Neural cell (in vitro differentiated cells): ENCODE measurements around the gene CPVL. TPM values are rescaled to one million over a fixed set of nuclear protein-coding genes. Genes with fewer than 3 reads are reported as not detected.

ENCODE experiments used
- H2AFZ ChIP-seq: fragments of 200-600, 300-800 bp; sonication (generic), shearing (Covaris generic); 2 replicates; pipeline ENCODE4 v1.6.0; 2014; ENCODE audit warnings: low read depth, mild to moderate bottlenecking, antibody characterized with exemption, low read length, moderate library complexity
- H3F3A ChIP-seq: fragments of 200-600 bp; shearing (Covaris generic); 2 replicates; pipeline ENCODE4 v1.6.1; 2016; ENCODE audit warnings: mild to moderate bottlenecking, moderate library complexity, mixed read lengths, antibody characterized with exemption, low read length; ENCODE audit not compliant: insufficient read depth, poor library complexity, severe bottlenecking
- H3K27ac ChIP-seq: fragments of 200-600, 300-800 bp; sonication (generic), shearing (Covaris generic); 2 replicates; pipeline ENCODE4 v1.5.1; 2014; ENCODE audit warnings: mild to moderate bottlenecking, low read length, moderate library complexity
- H3K27me3 ChIP-seq: fragments of 300-800, 200-600 bp; sonication (generic), shearing (Covaris generic); 2 replicates; pipeline ENCODE4 v1.6.0; 2014; ENCODE audit warnings: mild to moderate bottlenecking, low read depth, low read length, moderate library complexity; ENCODE audit not compliant: insufficient read depth
- H3K36me3 ChIP-seq: fragments of 300-800, 200-600 bp; sonication (generic), shearing (Covaris generic); 2 replicates; pipeline ENCODE4 v1.5.1; 2014; ENCODE audit warnings: mild to moderate bottlenecking, antibody characterized with exemption, low read length, moderate library complexity; ENCODE audit not compliant: insufficient read depth
- H3K4me2 ChIP-seq: fragments of 300-800, 200-600 bp; sonication (generic), shearing (Covaris generic); 2 replicates; pipeline ENCODE4 v1.6.0; 2014; ENCODE audit warnings: mild to moderate bottlenecking, low read length
- H3K4me3 ChIP-seq: fragments of 300-800, 200-600 bp; sonication (generic), shearing (Covaris generic); 2 replicates; pipeline ENCODE4 v1.5.1; 2014; ENCODE audit warnings: mild to moderate bottlenecking, low read length, moderate library complexity
- H3K79me2 ChIP-seq: fragments of 200-600 bp; shearing (Covaris generic); replicated peaks from 2 replicates; pipeline ENCODE4 v1.6.0; 2014; ENCODE audit warnings: mild to moderate bottlenecking, low read length, moderate library complexity; ENCODE audit not compliant: insufficient read depth
- H3K9ac ChIP-seq: fragments of 300-800, 200-600 bp; sonication (generic), shearing (Covaris generic); 2 replicates; pipeline ENCODE4 v1.6.1; 2016; ENCODE audit warnings: mild to moderate bottlenecking, low read length, mixed read lengths
- H3K9me2 ChIP-seq: fragments of 200-600 bp; shearing (Covaris generic); 2 replicates; pipeline ENCODE4 v1.6.1; 2016; ENCODE audit warnings: mild to moderate bottlenecking, low read length, mixed read lengths; ENCODE audit not compliant: insufficient read depth
- H3K9me3 ChIP-seq: fragments of 200-600, 300-800 bp; sonication (generic), shearing (Covaris generic); 2 replicates; pipeline ENCODE4 v1.6.1; 2016; ENCODE audit warnings: mild to moderate bottlenecking, mixed run types, low read length, moderate library complexity, mixed read lengths
- H4K20me1 ChIP-seq: fragments of 200-600 bp; shearing (Covaris generic); 2 replicates; pipeline ENCODE4 v1.6.1; 2016; ENCODE audit warnings: mild to moderate bottlenecking, mixed run types; ENCODE audit not compliant: insufficient read depth
- EP300 ChIP-seq: fragments of 450-650 bp; conservative IDR thresholded peaks from 2 replicates; pipeline ENCODE4 v1.6.1; 2014; ENCODE audit warnings: antibody characterized with exemption, mild to moderate bottlenecking, moderate library complexity; ENCODE audit not compliant: poor library complexity, severe bottlenecking
- EZH2 ChIP-seq: fragments of 200-600, 300-800 bp; shearing (Covaris generic), sonication (generic); IDR thresholded peaks from 2 replicates; pipeline ENCODE4 v1.6.1; 2014; ENCODE audit warnings: antibody characterized with exemption, low read length, borderline replicate concordance, mild to moderate bottlenecking; ENCODE audit not compliant: insufficient read depth, poor library complexity, severe bottlenecking
- MXI1 ChIP-seq: fragments of 450-650 bp; conservative IDR thresholded peaks from 2 replicates; pipeline ENCODE4 v1.6.1; 2014; ENCODE audit warnings: antibody characterized with exemption, mild to moderate bottlenecking; ENCODE audit not compliant: poor library complexity, severe bottlenecking
- POLR2AphosphoS5 ChIP-seq: IDR thresholded peaks from 2 replicates; pipeline ENCODE4 v1.6.1; 2012
- RAD21 ChIP-seq: fragments of 450-650 bp; conservative IDR thresholded peaks from 2 replicates; pipeline ENCODE4 v1.6.1; 2014; ENCODE audit warnings: antibody characterized with exemption, mild to moderate bottlenecking, moderate library complexity
- SMC3 ChIP-seq: fragments of 450-650 bp; conservative IDR thresholded peaks from 2 replicates; pipeline ENCODE4 v1.6.1; 2014; ENCODE audit warnings: antibody characterized with exemption, mild to moderate bottlenecking, moderate library complexity; ENCODE audit not compliant: poor library complexity
- TAF1 ChIP-seq: IDR thresholded peaks from 2 replicates; pipeline ENCODE4 v1.6.1; 2012; ENCODE audit warnings: low read depth
- polyA plus RNA-seq: library from polyadenylated mRNA; depleted of rRNA; stranded (reverse); fragments of >200 nt; gene quantifications from 2 replicates; pipeline ENCODE4 v1.2.3, GENCODE V29; 2014
- TF ChIP-seq, protein P1 (sequence below): fragments of 450-650 bp; IDR thresholded peaks from 2 replicates; pipeline ENCODE4 v1.5.1; 2014; ENCODE audit warnings: antibody characterized with exemption, mild to moderate bottlenecking, moderate library complexity; ENCODE audit not compliant: poor library complexity, severe bottlenecking
- TF ChIP-seq, protein P2 (sequence below): IDR thresholded peaks from 2 replicates; pipeline ENCODE4 v1.6.1; 2012; ENCODE audit warnings: borderline replicate concordance

Gene CPVL
- polyA plus RNA-seq, 1 donor from 2014 or later, result 13.0 TPM

DNA sequence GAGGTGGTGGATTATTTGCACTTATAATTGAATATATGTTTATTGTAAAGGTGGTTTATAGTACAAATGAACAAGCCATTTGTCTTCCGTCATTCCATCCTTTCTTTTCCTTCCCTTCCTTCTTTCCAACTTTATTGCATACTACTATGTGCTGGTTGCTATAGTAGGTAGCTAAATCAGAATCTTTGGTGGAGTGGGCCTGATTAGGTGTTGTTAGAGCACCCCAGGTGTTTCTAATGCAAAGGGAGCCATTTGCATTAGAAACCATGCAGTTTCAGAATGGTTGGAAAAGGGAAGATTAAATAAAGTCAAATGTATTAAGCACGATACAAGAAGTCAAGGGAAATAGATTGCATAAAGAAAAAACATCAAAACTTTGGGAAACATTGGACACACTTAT, 99.4 kb downstream of the CPVL start:
- Histone ChIP-seq H3K36me3 (no peaks in the 10 kb centered on the region), H3K9me3 (no peaks in the 10 kb centered on the region), H3K27ac (no peak overlapping the region), H3K79me2 (no peaks in the 10 kb centered on the region), H3K27me3 (no peaks in the 10 kb centered on the region), H3K4me3 (no peak overlapping the region), H4K20me1 (no peaks in the 10 kb centered on the region), H3K9ac (no peak overlapping the region), H3F3A (no peaks in the 10 kb centered on the region), H2AFZ (no peak overlapping the region), H3K9me2 (no peaks in the 10 kb centered on the region), H3K4me2 (no peak overlapping the region)
- no peak for TF ChIP-seq RAD21
- no peak for TF ChIP-seq EZH2
- TF ChIP-seq SMC3, result no peak
- TF ChIP-seq, protein P1, sequence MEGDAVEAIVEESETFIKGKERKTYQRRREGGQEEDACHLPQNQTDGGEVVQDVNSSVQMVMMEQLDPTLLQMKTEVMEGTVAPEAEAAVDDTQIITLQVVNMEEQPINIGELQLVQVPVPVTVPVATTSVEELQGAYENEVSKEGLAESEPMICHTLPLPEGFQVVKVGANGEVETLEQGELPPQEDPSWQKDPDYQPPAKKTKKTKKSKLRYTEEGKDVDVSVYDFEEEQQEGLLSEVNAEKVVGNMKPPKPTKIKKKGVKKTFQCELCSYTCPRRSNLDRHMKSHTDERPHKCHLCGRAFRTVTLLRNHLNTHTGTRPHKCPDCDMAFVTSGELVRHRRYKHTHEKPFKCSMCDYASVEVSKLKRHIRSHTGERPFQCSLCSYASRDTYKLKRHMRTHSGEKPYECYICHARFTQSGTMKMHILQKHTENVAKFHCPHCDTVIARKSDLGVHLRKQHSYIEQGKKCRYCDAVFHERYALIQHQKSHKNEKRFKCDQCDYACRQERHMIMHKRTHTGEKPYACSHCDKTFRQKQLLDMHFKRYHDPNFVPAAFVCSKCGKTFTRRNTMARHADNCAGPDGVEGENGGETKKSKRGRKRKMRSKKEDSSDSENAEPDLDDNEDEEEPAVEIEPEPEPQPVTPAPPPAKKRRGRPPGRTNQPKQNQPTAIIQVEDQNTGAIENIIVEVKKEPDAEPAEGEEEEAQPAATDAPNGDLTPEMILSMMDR, result no peak
- TF ChIP-seq, protein P2, sequence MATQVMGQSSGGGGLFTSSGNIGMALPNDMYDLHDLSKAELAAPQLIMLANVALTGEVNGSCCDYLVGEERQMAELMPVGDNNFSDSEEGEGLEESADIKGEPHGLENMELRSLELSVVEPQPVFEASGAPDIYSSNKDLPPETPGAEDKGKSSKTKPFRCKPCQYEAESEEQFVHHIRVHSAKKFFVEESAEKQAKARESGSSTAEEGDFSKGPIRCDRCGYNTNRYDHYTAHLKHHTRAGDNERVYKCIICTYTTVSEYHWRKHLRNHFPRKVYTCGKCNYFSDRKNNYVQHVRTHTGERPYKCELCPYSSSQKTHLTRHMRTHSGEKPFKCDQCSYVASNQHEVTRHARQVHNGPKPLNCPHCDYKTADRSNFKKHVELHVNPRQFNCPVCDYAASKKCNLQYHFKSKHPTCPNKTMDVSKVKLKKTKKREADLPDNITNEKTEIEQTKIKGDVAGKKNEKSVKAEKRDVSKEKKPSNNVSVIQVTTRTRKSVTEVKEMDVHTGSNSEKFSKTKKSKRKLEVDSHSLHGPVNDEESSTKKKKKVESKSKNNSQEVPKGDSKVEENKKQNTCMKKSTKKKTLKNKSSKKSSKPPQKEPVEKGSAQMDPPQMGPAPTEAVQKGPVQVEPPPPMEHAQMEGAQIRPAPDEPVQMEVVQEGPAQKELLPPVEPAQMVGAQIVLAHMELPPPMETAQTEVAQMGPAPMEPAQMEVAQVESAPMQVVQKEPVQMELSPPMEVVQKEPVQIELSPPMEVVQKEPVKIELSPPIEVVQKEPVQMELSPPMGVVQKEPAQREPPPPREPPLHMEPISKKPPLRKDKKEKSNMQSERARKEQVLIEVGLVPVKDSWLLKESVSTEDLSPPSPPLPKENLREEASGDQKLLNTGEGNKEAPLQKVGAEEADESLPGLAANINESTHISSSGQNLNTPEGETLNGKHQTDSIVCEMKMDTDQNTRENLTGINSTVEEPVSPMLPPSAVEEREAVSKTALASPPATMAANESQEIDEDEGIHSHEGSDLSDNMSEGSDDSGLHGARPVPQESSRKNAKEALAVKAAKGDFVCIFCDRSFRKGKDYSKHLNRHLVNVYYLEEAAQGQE, result no peak
- no peak for TF ChIP-seq EP300
- no peak for TF ChIP-seq MXI1
- no peak for TF ChIP-seq TAF1
- TF ChIP-seq POLR2AphosphoS5, result no peak

DNA sequence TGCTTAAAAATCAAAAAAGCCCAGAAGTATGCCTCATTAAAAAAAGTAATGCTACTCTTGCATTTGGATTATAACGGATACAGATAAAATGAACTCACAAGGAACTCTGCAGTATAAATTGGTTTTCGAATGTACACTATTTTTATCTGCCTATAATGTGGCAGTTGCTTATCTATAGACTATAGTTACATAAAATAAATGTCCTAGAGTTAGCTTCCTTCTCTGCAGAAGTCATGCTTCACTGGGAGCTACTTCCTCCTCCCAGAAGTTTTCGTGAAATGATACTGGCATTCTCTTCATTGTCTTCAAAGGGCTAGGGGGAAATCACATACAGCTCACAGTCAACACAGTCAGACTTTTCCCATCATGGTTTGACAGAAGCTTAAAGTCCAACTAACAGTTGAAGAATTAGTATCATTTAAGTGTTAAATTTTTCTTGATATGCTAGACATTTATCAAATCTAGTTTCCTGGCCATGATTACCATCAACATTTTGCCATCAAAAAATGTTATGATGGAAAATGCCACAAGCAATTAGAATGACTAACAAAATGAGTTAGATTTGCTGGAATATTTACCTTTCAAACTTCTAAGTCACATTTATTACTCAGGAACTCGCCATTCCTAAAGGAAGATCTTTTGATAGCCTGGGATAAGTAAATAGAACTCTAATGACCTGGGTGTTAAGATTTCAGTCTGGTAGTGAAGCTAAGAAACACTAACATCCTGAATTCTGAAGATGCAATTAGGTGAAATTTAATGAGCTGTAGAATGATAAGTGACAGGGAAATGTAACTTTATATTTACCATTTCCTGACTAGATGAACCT, 100.9 kb downstream of the CPVL start:
- Histone ChIP-seq H3K9me2 (no peaks in the 10 kb centered on the region), H2AFZ (no peak overlapping the region), H3K4me3 (no peak overlapping the region), H3K4me2 (no peak overlapping the region), H3K9me3 (no peaks in the 10 kb centered on the region), H3K36me3 (no peaks in the 10 kb centered on the region), H3F3A (no peaks in the 10 kb centered on the region), H3K9ac (no peak overlapping the region), H3K79me2 (no peaks in the 10 kb centered on the region), H3K27ac (no peak overlapping the region), H3K27me3 (no peaks in the 10 kb centered on the region), H4K20me1 (no peaks in the 10 kb centered on the region)
- TF ChIP-seq MXI1 (no peak), SMC3 (no peak), RAD21 (no peak), EZH2 (no peak), POLR2AphosphoS5 (no peak), EP300 (no peak), TAF1 (no peak)
- TF ChIP-seq, protein P2, result no peak
- TF ChIP-seq, protein P1, result no peak
